ENCODE results near the gene SPTBN5. TPM values are rescaled to one million over a fixed set of nuclear protein-coding genes. Genes with fewer than 3 reads are reported as not detected.

Gene SPTBN5
- total RNA-seq, 1 donor from 2014 or later = 2.9 TPM

DNA sequence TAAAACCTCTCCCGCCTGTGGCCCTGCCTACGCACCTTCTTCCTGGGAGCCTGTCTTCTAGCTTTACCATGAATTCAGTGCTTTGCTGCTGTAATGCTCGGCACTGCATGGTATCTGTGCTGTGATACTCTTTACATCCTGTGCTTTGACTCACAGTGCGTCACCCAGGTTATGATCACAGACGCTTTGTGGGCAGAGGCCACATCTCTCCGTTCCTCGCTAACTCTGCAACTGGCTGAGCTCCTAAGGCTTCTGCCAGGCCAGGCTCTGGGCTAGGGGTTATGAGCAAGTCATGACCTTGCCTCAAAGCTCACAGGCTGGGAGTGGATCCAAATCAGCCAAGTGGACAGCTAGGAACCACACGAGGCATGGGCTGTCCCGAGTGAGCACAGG, 23.2 kb downstream of the SPTBN5 start:
- H3K36me3 Mint-ChIP-seq (ENCODE audit: low read depth) = peaks cover 8% of the 10 kb centered on the region
- TF ChIP-seq, protein P1, sequence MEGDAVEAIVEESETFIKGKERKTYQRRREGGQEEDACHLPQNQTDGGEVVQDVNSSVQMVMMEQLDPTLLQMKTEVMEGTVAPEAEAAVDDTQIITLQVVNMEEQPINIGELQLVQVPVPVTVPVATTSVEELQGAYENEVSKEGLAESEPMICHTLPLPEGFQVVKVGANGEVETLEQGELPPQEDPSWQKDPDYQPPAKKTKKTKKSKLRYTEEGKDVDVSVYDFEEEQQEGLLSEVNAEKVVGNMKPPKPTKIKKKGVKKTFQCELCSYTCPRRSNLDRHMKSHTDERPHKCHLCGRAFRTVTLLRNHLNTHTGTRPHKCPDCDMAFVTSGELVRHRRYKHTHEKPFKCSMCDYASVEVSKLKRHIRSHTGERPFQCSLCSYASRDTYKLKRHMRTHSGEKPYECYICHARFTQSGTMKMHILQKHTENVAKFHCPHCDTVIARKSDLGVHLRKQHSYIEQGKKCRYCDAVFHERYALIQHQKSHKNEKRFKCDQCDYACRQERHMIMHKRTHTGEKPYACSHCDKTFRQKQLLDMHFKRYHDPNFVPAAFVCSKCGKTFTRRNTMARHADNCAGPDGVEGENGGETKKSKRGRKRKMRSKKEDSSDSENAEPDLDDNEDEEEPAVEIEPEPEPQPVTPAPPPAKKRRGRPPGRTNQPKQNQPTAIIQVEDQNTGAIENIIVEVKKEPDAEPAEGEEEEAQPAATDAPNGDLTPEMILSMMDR (IDR thresholded peaks at IDR 0.05) = no peak
- H3K27ac Mint-ChIP-seq (ENCODE audit: unreplicated experiment) = no peak overlapping the region
- H3K9me3 Mint-ChIP-seq (ENCODE audit: low read depth) = no peaks in the 10 kb centered on the region
- no peaks in the 10 kb centered on the region for H3K27me3 Mint-ChIP-seq (ENCODE audit: low read depth)
- no peak for DNase-seq (ENCODE audit: low spot score)
- no peaks in the 10 kb centered on the region for H3K4me1 Mint-ChIP-seq (ENCODE audit: low read depth)
- no peak overlapping the region for H3K4me3 Mint-ChIP-seq (ENCODE audit: unreplicated experiment)

- no peak overlapping the region for H3K4me3 Mint-ChIP-seq (ENCODE audit: unreplicated experiment)
- TF ChIP-seq, protein P1 (IDR thresholded peaks at IDR 0.05) = no peak
- H3K9me3 Mint-ChIP-seq (ENCODE audit: low read depth) = no peaks in the 10 kb centered on the region
- no peak for DNase-seq (ENCODE audit: low spot score)
- H3K36me3 Mint-ChIP-seq (ENCODE audit: low read depth) = peaks cover 6% of the 10 kb centered on the region
- H3K27ac Mint-ChIP-seq (ENCODE audit: unreplicated experiment) = no peak overlapping the region
- H3K27me3 Mint-ChIP-seq (ENCODE audit: low read depth) = no peaks in the 10 kb centered on the region
- H3K4me1 Mint-ChIP-seq (ENCODE audit: low read depth) = no peaks in the 10 kb centered on the region
Measured at GRCh38 chr15:41869770-41870688, 23.8 kb downstream of the SPTBN5 start.

DNA sequence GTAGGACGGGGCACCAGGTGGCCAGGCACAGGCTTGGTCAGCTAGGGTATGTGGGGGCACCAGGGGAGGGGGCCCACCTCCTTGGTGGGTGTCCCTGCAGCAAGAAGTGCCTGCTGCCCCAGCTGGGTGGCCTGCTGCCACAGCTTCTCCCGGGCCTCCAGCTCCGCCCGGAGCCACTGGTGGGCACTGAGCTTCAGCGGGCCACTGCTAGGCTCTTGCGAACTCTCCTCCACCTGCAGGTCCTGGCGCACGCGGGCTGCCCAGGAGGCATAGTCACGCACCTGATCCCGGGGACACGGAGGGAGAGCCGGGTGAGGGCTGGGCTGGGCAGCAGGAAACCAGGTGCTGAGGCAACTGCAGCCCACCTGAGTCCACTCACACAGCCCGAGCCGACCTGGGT, 25.5 kb downstream of the SPTBN5 start:
- peaks cover 5% of the 10 kb centered on the region for H3K36me3 Mint-ChIP-seq (ENCODE audit: low read depth)
- H3K27ac Mint-ChIP-seq (ENCODE audit: unreplicated experiment) = no peak overlapping the region
- no peaks in the 10 kb centered on the region for H3K27me3 Mint-ChIP-seq (ENCODE audit: low read depth)
- H3K4me1 Mint-ChIP-seq (ENCODE audit: low read depth) = no peaks in the 10 kb centered on the region
- TF ChIP-seq, protein P1 (IDR thresholded peaks at IDR 0.05) = no peak
- DNase-seq (ENCODE audit: low spot score) = no peak
- no peaks in the 10 kb centered on the region for H3K9me3 Mint-ChIP-seq (ENCODE audit: low read depth)
- no peak overlapping the region for H3K4me3 Mint-ChIP-seq (ENCODE audit: unreplicated experiment)

DNA sequence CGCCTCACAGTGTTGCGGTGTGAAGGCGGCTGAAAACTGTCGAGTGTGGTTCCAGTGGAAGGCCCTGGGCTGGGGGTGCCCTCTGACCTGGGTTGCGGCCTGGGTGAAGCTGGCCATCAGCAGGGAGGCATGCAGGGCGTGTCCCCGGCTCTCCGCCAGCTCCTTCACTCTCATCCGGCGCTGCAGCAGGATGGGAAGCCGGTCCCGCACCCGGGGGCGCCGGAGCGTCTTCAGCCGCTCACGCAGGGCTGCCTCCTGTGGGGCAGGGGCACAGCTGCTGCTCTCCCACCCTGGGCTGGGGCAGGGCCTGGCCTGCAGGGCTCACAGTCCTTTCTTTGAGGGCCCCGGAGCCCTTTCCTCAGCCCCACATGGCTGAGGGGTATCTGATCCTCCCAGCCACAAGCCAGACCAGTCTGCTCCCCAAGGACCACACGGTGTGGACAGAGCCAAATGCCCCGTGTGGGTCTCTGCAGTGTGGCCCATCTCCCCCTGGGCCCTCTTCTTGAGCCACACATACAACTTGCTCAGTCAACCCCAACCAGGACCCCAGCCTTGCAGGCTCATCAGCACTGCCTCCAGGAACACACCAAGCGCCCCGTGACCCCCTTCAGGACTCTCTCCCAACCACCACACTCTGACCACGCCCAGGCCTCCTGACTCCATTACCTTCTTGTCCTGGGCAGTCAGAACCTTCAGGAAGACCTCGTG, 26.8 kb downstream of the SPTBN5 start:
- no peak overlapping the region for H3K27ac Mint-ChIP-seq (ENCODE audit: unreplicated experiment)

DNA sequence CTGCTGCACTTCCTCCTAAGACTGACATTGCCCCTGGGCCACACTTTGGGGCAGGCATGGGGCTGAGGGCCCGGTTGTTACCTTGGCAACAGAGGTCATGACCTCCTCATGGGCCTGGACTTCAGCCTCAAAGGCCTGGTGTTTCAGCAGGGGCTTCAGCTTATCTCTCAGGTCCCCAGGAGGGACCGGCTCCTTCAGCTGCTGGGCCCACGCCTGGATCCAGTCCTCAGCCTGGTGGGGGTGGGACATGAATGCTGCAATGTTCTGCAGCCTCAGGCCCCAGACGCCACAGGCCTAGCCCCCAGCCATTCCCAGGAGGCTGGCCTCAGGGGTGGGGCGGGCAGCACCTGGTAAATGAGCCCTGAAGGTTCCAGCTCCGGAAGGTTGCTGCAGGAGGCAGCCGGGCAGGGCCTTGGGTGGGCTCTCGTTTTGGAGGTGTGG, 27.6 kb downstream of the SPTBN5 start:
- no peaks in the 10 kb centered on the region for H3K4me1 Mint-ChIP-seq (ENCODE audit: low read depth)
- H3K9me3 Mint-ChIP-seq (ENCODE audit: low read depth) = no peaks in the 10 kb centered on the region

More for the DNA sequence above, 26.8 kb downstream of the SPTBN5 start:
- Mint-ChIP-seq H3K9me3 (ENCODE audit: low read depth) (no peaks in the 10 kb centered on the region), H3K36me3 (ENCODE audit: low read depth) (peaks cover 8% of the 10 kb centered on the region), H3K27me3 (ENCODE audit: low read depth) (no peaks in the 10 kb centered on the region), H3K4me1 (ENCODE audit: low read depth) (no peaks in the 10 kb centered on the region), H3K4me3 (ENCODE audit: unreplicated experiment) (no peak overlapping the region)
- no peak for DNase-seq (ENCODE audit: low spot score)
- TF ChIP-seq, protein P1 (IDR thresholded peaks at IDR 0.05) = no peak

More for the DNA sequence above, 27.6 kb downstream of the SPTBN5 start:
- Mint-ChIP-seq H3K4me3 (ENCODE audit: unreplicated experiment) (no peak overlapping the region), H3K27ac (ENCODE audit: unreplicated experiment) (no peak overlapping the region), H3K36me3 (ENCODE audit: low read depth) (peaks cover 6% of the 10 kb centered on the region), H3K27me3 (ENCODE audit: low read depth) (no peaks in the 10 kb centered on the region)
- TF ChIP-seq, protein P1 (IDR thresholded peaks at IDR 0.05) = no peak
- DNase-seq (ENCODE audit: low spot score) = no peak
